ENCODE data around the gene HEATR1.

GRCh38 chr1:236561976-236562375 is 42.3 kb downstream of the HEATR1 start:
- TF ChIP-seq POLR2AphosphoS5 (IDR thresholded peaks at IDR 0.05; ENCODE audit: low read depth, low read length) (no peak), REST (IDR thresholded peaks at IDR 0.05; ENCODE audit: insufficient read depth in 1 of 2, low read depth in 2 of 2, low read length in 2 of 2) (no peak)
